ENCODE measurements around the gene LYVE1.

DNA sequence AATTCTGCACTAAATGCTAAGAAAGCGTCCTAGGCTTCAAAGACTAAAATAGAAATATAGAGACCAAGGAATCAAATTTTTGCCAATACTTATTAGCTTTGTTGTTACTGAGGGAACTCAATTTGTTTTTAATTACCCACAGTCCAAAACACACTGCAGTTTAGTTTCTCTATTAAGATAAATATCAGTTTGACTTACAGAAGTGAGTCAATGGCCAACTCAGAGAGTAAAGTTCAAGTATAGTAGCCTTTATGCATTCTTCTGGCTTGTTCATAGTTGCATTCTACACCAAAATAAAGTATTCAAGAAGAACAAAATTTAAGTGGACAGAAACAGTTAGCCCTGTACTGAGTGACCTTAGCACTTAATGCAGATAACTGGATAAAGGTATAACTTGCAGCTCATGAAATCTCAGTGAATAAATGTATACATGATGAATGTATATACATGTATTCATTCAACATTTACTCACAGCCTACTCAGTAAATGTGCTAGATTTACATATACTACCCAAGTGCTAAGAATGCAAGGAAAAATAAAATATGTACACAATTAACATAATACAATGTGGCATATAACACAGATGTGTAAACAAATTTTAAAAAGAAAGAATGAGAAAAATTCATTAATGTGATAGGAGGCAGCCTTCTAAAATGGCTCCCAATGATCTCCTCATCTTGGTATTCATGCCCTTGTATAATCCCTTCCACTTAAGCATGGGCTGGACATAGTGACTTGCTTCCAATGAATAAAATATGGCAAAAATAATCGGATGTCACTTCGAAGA is 17.8 kb downstream of the LYVE1 start:
- TF ChIP-seq, protein P1, sequence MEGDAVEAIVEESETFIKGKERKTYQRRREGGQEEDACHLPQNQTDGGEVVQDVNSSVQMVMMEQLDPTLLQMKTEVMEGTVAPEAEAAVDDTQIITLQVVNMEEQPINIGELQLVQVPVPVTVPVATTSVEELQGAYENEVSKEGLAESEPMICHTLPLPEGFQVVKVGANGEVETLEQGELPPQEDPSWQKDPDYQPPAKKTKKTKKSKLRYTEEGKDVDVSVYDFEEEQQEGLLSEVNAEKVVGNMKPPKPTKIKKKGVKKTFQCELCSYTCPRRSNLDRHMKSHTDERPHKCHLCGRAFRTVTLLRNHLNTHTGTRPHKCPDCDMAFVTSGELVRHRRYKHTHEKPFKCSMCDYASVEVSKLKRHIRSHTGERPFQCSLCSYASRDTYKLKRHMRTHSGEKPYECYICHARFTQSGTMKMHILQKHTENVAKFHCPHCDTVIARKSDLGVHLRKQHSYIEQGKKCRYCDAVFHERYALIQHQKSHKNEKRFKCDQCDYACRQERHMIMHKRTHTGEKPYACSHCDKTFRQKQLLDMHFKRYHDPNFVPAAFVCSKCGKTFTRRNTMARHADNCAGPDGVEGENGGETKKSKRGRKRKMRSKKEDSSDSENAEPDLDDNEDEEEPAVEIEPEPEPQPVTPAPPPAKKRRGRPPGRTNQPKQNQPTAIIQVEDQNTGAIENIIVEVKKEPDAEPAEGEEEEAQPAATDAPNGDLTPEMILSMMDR (IDR thresholded peaks at IDR 0.05): no peak
- no peak for TF ChIP-seq POLR2AphosphoS5 (IDR thresholded peaks at IDR 0.05)
